Lower leg skin (tissue), 4 donors: Measurements from ENCODE around the gene MIER1. TPM values are rescaled to one million over a fixed set of nuclear protein-coding genes. Genes with fewer than 3 reads are reported as not detected.

Experiments used
- DNase-seq, 2 donors: peaks; one replicate each; pipeline ENCODE4 v3.0.0-alpha.2; 2019; ENCODE audit warnings: low spot score in 2 of 2
- H3K4me3 ChIP-seq: fragments of 200-600 bp; sonication (generic); 2 replicates; pipeline ENCODE4 v1.5.1; 2017; ENCODE audit warnings: mild to moderate bottlenecking, low read depth; ENCODE audit not compliant: poor library complexity, severe bottlenecking
- CTCF ChIP-seq, 3 donors: fragments of 450-650 bp; IDR thresholded peaks; one replicate each; pipeline ENCODE4 v1.5.1; 2016; ENCODE audit warnings: antibody characterized with exemption in 3 of 3, mild to moderate bottlenecking in 3 of 3, moderate library complexity in 2 of 3
- POLR2A ChIP-seq, 2 donors: fragments of 450-650 bp; IDR thresholded peaks; one replicate each; pipeline ENCODE4 v1.6.1; 2016 to 2017; ENCODE audit warnings: antibody characterized with exemption in 2 of 2, mild to moderate bottlenecking in 1 of 2, moderate library complexity in 1 of 2
- WGBS, 2 donors: methylation state at CpG; one replicate each; pipeline ENCODE4 v1.1.5; 2018; 5-methylcytosine and 5-hydroxymethylcytosine counted together
- intact Hi-C: fragments of 100-400 bp; cut with DNase I; formaldehyde crosslinking; loops from one replicate; pipeline ENCODE4 v1.15.0; 2023; ENCODE audit warnings: low total_unique reads
- total RNA-seq, 4 donors: library from RNA; depleted of rRNA; stranded (reverse); fragments of >200 nt; gene quantifications; one replicate each; pipeline ENCODE4 v1.1.0, GENCODE V29; 2016

The MIER1 gene
- total RNA-seq, 4 donors from 2014 or later, result 17.0 to 26.5 (median 21.0) TPM

DNA sequence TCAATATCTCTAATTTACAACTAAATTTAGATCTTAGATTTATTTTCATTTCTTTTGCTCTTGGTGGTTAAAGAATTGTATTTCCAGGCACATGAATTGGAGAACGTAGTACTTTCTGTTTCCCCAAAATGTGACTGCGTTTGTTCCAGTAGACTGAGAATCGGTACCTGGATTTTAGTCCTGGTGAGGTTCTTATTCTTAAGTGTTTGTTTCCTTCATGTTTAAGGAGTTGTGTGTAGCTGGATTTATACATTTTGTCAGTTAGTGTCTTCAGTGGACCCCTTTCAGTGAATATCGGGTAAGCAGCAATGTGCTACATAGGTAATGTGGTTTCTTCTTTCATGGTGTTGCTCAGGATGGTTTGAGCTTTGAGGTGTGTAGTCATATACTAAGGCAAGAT is 6.8 kb downstream of the MIER1 start:
- WGBS, 2 donors, result 31 to 34% methylated on average over 4 of the region's 4 CpGs
- TF ChIP-seq CTCF (IDR thresholded peaks at IDR 0.05) (no peak), POLR2A (IDR thresholded peaks at IDR 0.05) (no peak)
- H3K4me3 ChIP-seq, result no peak overlapping the region
- intact Hi-C loops, result no loop called here
- no peak for DNase-seq

DNA sequence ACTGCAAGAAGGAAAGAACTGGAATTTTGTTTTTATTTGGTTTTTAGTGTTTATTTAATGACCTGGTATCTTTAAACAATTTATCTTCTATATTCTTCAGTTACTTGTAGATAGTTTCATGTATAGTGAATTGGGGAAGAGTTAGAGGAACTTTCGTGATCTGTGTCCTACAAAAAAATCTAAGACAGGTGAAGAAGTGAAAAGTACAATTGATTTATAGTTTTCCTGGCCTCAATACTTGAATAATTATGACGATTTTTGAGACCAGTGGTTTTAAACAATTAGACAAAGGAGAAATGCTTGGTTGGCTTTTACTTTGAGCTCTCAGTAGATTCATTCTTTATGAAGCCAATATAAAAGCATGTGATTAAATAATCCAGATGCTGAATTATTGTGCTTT is 7.5 kb downstream of the MIER1 start:
- no peak overlapping the region for H3K4me3 ChIP-seq
- intact Hi-C loops, result no loop called here
- TF ChIP-seq POLR2A (IDR thresholded peaks at IDR 0.05) (no peak), CTCF (IDR thresholded peaks at IDR 0.05) (no peak)
- WGBS, 2 donors, result 42 to 52% methylated on average over 2 of the region's 2 CpGs
- no peak for DNase-seq

DNA sequence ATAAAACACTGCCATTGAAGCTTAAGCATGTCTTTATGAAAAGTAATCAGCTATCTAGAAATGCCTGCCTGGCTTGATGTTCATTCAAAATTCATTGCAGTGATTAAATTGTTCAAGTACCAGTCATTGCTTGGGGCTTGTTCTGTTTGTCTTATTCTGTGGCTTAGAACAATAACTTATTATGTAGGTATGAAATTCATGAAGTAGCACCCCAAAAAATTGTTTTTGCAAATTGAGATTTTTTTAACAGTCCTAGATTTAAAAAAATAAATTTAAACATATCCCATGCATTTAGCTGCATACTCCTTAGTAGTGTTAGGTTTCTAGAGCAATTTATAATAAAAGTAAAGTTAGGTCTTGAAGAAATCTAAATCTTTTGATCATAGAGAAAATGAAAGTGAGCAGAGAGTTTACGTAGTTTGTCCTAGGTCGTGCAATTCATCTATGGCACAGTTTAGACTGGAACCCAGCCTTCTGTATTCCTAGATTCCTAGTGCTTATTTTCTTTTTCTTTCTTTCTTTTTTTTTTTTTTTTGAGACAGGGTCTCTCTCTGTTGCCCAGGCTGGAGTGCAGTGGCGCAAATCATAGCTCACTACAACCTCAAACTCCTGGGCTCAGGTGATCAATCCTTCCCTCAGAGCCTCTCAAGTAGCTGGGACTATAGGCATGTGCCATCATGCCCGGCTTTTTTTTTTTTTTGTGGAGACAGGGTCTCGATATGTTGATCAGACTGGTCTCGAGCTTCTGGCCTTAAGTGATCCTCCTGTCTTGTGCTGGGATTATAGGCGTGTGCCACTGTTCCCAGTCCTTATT is 9.3 kb downstream of the MIER1 start:
- intact Hi-C loops, result no loop called here
- no peak for TF ChIP-seq POLR2A (IDR thresholded peaks at IDR 0.05)
- no peak for TF ChIP-seq CTCF (IDR thresholded peaks at IDR 0.05)
- WGBS, 2 donors, result 47% methylated on average over 7 of the region's 7 CpGs
- no peak for DNase-seq
- H3K4me3 ChIP-seq, result no peak overlapping the region

GRCh38 chr1:66937529-66938234 is 12.9 kb downstream of the MIER1 start:
- no peak for DNase-seq
- 0 to 39% methylated on average over 1 of the region's 1 CpG for WGBS, 2 donors
- TF ChIP-seq POLR2A (IDR thresholded peaks at IDR 0.05) (no peak), CTCF (IDR thresholded peaks at IDR 0.05) (no peak)
- no peak overlapping the region for H3K4me3 ChIP-seq
- intact Hi-C loops, result no loop called here

DNA sequence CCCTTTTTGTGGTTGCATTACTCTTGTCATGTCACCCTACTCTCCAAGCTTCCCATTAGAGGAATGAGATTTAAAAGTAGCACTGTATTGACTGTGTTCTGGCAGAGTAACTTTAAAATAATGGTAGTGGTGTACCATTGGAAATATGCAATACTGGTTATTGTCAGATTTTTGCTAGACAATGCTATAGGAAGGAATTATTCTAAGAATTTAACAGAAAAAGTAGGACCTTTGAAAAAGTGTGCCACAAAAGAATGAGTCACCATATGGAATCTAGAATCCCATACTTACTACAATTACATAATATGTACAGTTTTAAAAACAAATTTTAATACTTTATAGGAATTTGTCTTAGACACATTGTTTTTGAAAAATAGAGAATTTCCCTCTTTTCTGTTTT is 13.8 kb downstream of the MIER1 start:
- no peak for DNase-seq
- TF ChIP-seq POLR2A (IDR thresholded peaks at IDR 0.05), result no peak
- no peak for TF ChIP-seq CTCF (IDR thresholded peaks at IDR 0.05)
- H3K4me3 ChIP-seq, result no peak overlapping the region
- intact Hi-C loops, result no loop called here
